Measurements from ENCODE around the gene KDM4B.

- TF ChIP-seq E2F4 (CRISPR knock-in tag; IDR thresholded peaks at IDR 0.05; ENCODE audit: low read depth) (no peak), JUND (IDR thresholded peaks at IDR 0.05; ENCODE audit: borderline replicate concordance, low read depth, low read length) (no peak), JUND (tag; IDR thresholded peaks at IDR 0.05; ENCODE audit: borderline replicate concordance, low read depth, low read length) (no peak), PRDM10 (IDR thresholded peaks at IDR 0.05; ENCODE audit: partially characterized antibody) (no peak), U2AF1 (optimal IDR thresholded peaks at IDR 0.05; ENCODE audit: low read depth, low read length) (no peak), ZNF24 (IDR thresholded peaks at IDR 0.05) (no peak), CTCF (IDR thresholded peaks at IDR 0.05 in 2 of 3, conservative IDR thresholded peaks at IDR 0.05 in 1 of 3; ENCODE audit: insufficient read depth in 2 of 3, low read depth in 1 of 3, low read length in 3 of 3) (no peak), HNRNPUL1 (IDR thresholded peaks at IDR 0.05; ENCODE audit: low read length) (no peak), FOSL1 (tag; conservative IDR thresholded peaks at IDR 0.05) (no peak), WHSC1 (IDR thresholded peaks at IDR 0.05; ENCODE audit: low read length) (no peak), NCOR1 (IDR thresholded peaks at IDR 0.05) (no peak), SAP30 (IDR thresholded peaks at IDR 0.05; ENCODE audit: borderline replicate concordance, insufficient read depth, low read depth, low read length, poor library complexity, severe bottlenecking) (no peak), ASH1L (IDR thresholded peaks at IDR 0.05; ENCODE audit: borderline replicate concordance, low read depth, partially characterized antibody) (no peak)
These were observed 187.5 kb downstream of the KDM4B start for GRCh38 chr19:5156231-5156986.
